ENCODE results near the gene DDT.
"Not testable (repeated sequence)": the region's sequence is repeated elsewhere in the genome, so short reads cannot be mapped to it uniquely, and the experiment has no call there.

Gene DDT

GRCh38 chr22:23949764-23950163 is 24.5 kb downstream of the DDT start:
- DNase-seq, result not testable (repeated sequence)

GRCh38 chr22:23947391-23947790 is 26.9 kb downstream of the DDT start:
- DNase-seq, result not testable (repeated sequence)

- not testable (repeated sequence) for DNase-seq
These were observed 34.1 kb downstream of the DDT start for GRCh38 chr22:23940166-23940565.

DNA sequence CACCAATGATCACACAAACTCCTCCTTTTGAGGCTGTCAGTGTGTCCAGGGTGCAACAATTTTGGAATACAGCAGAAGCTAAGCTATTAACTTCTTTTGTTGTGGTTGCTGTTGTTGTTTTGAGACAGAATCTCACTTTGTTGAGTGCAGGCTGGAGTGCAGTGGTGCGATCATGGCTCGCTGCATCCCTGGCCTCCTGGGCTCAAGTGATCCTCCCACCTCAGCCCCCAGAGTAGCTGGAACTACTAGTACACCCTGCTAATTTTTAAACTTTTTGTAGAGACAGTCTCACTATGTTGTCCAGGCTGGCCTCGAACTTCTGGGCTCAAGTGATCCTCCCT is 35.3 kb downstream of the DDT start:
- DNase-seq, result no peak

- DNase-seq, result no peak
These were observed 35.8 kb downstream of the DDT start for GRCh38 chr22:23938328-23939016.

DNA sequence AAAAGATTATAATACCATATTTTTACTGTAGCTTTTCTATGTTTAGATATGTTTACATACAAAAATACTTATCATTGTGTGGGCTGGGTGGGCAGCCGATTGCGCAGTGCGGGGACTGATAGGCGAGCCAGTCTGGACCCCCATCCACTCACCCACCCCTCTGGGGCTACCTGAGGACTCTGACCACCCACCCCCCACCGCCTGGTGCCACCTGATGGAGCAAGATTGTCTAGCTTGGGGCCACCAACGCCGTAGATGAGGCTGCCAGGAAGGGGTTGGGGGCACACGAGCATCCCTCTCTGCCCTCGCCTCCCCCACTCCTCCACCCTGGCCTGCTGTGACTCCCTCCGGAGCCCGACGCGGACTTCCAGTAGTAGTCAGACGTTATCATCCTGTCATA is 47.7 kb downstream of the DDT start:
- no peak for DNase-seq

DNA sequence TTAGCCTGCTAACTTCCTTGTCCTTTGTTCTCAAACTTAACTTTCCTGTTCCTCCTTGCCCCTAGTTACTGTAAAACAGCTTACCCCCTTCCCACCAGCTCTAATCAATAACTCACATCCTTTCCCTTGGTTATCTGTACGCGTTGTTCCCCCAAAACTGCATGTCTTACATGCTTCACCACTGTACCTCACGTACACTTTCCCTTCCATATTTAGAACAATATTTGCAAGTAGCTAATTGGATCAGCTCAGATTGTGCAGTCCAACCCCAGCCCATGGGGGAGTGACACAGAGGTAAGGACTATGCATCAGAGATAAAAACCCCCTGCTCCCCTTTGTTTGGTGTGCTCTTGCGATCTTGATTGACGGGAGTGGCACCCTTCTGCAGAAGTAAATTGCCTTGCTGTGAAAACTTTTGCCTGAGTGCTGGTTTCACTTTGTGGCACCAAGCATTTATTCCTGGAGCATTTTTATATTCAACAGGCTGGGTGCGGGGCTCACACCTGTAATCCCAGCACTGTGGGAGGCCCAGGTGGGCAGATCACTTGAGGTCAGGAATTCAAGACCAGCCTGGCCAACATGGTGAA is 49.1 kb downstream of the DDT start:
- no peak for DNase-seq

DNA sequence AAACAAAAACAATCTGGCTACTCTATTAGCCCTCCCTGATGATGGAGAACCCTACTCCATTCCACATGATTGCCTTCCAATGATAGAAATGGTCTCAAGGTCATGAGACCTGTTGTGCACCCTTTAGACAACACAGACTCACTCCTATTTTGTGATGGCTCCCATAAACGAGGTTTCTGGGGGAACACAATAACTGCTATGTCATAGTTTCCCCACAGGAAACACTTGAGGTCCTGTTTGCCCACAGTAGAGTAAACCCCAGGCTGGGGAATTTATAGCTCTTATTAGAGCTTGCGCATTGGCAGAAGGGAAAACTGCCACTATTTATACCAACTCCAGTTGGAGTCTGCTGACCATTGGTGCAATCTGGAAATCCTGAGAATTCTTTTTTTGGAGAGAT is 51.3 kb downstream of the DDT start:
- DNase-seq, result no peak

DNA sequence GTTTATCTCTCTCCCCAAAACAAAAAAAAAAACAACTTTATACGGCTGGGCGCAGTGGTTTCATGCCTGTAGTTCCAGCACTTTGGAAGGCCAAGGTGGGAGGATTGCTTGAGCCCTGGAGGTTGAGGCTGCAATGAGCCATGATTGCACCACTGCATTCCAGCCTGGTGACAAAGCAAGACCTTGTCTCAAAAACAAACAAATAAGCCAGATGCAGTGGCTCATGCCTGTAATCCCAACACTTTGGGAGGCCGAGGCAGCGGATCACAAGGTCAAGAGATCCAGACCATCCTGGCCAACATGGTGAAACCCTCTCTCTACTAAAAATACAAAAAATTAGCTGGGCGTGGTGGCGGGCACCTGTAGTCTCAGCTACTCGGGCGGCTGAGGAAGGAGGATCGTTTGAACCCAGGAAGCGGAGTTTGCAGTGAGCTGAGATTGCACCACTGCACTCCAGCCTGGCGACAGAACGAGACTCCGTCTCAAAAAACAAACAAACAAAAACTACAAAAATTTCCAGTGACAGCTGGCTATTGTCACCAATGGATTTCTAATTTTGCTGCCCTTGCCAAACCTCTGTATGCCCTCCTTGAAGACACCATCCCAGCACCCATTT is 52.5 kb downstream of the DDT start:
- not testable (repeated sequence) for DNase-seq

Measured in stimulated activated CD4-positive, alpha-beta T cell treated with anti-CD3 and anti-CD28 coated beads, Interleukin-2, amount 100 ng/mL, for 24 hours (primary cell).